B cell (primary cell): Measurements from ENCODE around the gene EYS.

Experiments
- CTCF ChIP-seq: fragments of 200-600 bp; IDR thresholded peaks from one replicate; pipeline ENCODE4 v1.8.0; 2022; ENCODE audit warnings: antibody characterized with exemption, mild to moderate bottlenecking
- EZH2 ChIP-seq: IDR thresholded peaks from 2 replicates; pipeline ENCODE4 v1.6.1; 2012; ENCODE audit warnings: borderline replicate concordance, low read depth, mild to moderate bottlenecking, moderate library complexity, low read length; ENCODE audit not compliant: insufficient read depth, poor library complexity, severe bottlenecking

DNA sequence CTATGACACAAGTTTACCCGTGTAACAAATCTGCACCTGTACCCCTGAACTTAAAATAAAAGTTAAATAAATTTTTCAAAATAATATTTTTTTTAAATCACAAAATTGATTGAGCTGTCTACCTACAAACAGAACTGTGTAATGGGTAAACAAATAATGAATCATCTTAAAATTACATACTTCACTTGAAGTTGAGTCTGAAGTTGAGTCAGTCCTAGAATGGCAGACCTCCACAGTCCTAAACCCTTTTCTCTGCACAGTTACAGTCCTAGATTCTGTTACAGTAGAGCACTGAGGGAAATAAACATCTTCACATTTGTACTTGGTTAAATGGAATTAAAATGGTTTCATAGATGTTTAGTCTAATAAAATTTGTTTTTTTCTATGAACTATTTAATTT, 1190.6 kb downstream of the EYS start:
- TF ChIP-seq CTCF = no peak
- TF ChIP-seq EZH2 = no peak
